Uterus (tissue), 4 donors: ENCODE results near the gene DMD. TPM values are rescaled to one million over a fixed set of nuclear protein-coding genes. Genes with fewer than 3 reads are reported as not detected.

Experiments used
- DNase-seq, 2 donors: peaks; one replicate each; pipeline ENCODE4 v3.0.0-alpha.2; 2019 to 2020
- H3K27ac ChIP-seq, 2 donors: fragments of 200-600 bp; sonication (generic); 1 replicate in 1 of 2; 2 replicates in 1 of 2; pipeline ENCODE4 v1.5.1; 2016 to 2018
- H3K27me3 ChIP-seq, 2 donors: fragments of 200-600 bp; sonication (generic); one replicate each; pipeline ENCODE4 v1.5.1; 2018 to 2019; ENCODE audit warnings: control low read depth in 1 of 2
- H3K36me3 ChIP-seq, 2 donors: fragments of 200-600 bp; sonication (generic); one replicate each; pipeline ENCODE4 v1.5.1; 2019; ENCODE audit warnings: control low read depth in 1 of 2
- H3K4me1 ChIP-seq, 2 donors: fragments of 200-600 bp; sonication (generic); one replicate each; pipeline ENCODE4 v1.5.1; 2018 to 2019; ENCODE audit warnings: control low read depth in 1 of 2
- H3K4me3 ChIP-seq, 2 donors: fragments of 200-600 bp; sonication (generic); 1 replicate in 1 of 2; 2 replicates in 1 of 2; pipeline ENCODE4 v1.5.1; 2018 to 2019; ENCODE audit warnings: mild to moderate bottlenecking in 1 of 2
- H3K9me3 ChIP-seq, 2 donors: fragments of 200-600 bp; sonication (generic); one replicate each; pipeline ENCODE4 v1.5.1; 2019; ENCODE audit warnings: control low read depth in 1 of 2
- CTCF ChIP-seq, 4 experiments: fragments of 200-600 bp in 2 of 4; fragments of 450-650 bp in 2 of 4; sonication (generic) in 2 of 4; IDR thresholded peaks; one replicate each; pipeline ENCODE4 v1.5.1; 2016 to 2019; ENCODE audit warnings: antibody characterized with exemption in 4 of 4, mild to moderate bottlenecking in 2 of 4, moderate library complexity in 1 of 4
- POLR2A ChIP-seq, 2 donors: fragments of 450-650 bp; IDR thresholded peaks; one replicate each; pipeline ENCODE4 v1.6.1; 2016; ENCODE audit warnings: antibody characterized with exemption in 2 of 2, mild to moderate bottlenecking in 1 of 2, moderate library complexity in 1 of 2
- intact Hi-C: fragments of 100-400 bp; cut with DNase I; formaldehyde crosslinking; loops from one replicate; pipeline ENCODE4 v1.15.1; 2023; ENCODE audit warnings: low total_unique reads
- total RNA-seq, 4 donors: library from RNA; depleted of rRNA in 3 of 4; stranded (reverse); fragments of >200 nt in 3 of 4; gene quantifications; one replicate each; pipeline versions ENCODE4 v1.1.0 to v1.2.4, GENCODE V29; 2014 to 2023
- donor health status: DM: yes; HTN: yes; CAD: no.

DMD gene
- total RNA-seq, 4 donors from 2014 or later, result 73.8 to 147 (median 97.8) TPM

GRCh38 chrX:32448945-32449344 is 762.4 kb downstream of the DMD start:
- H3K27ac ChIP-seq, result no peak overlapping the region
- no peaks in the 10 kb centered on the region for H3K9me3 ChIP-seq
- no peak for TF ChIP-seq POLR2A (IDR thresholded peaks at IDR 0.05)
- no peak for TF ChIP-seq CTCF (IDR thresholded peaks at IDR 0.05)
- no peak overlapping the region for H3K4me3 ChIP-seq
- DNase-seq, result no peak
- intact Hi-C loops, result no loop called here
- H3K27me3 ChIP-seq, result no peaks in the 10 kb centered on the region
- no peaks in the 10 kb centered on the region for H3K4me1 ChIP-seq
- H3K36me3 ChIP-seq, result no peaks in the 10 kb centered on the region

- Histone ChIP-seq H3K27ac (no peak overlapping the region), H3K9me3 (no peaks in the 10 kb centered on the region), H3K36me3 (no peaks in the 10 kb centered on the region), H3K27me3 (no peaks in the 10 kb centered on the region), H3K4me1 (no peaks in the 10 kb centered on the region), H3K4me3 (no peak overlapping the region)
- DNase-seq, result no peak
- intact Hi-C loops, result no loop called here
- TF ChIP-seq CTCF (IDR thresholded peaks at IDR 0.05) (no peak), POLR2A (IDR thresholded peaks at IDR 0.05) (no peak)
Observed at GRCh38 chrX:32448320-32448719, 763.0 kb downstream of the DMD start.

GRCh38 chrX:32447640-32448039 is 763.7 kb downstream of the DMD start:
- DNase-seq, result no peak
- H3K27ac ChIP-seq, result no peak overlapping the region
- TF ChIP-seq CTCF (IDR thresholded peaks at IDR 0.05), result no peak
- no peak for TF ChIP-seq POLR2A (IDR thresholded peaks at IDR 0.05)
- H3K36me3 ChIP-seq, result no peaks in the 10 kb centered on the region
- no peaks in the 10 kb centered on the region for H3K4me1 ChIP-seq
- intact Hi-C loops, result no loop called here
- H3K9me3 ChIP-seq, result no peaks in the 10 kb centered on the region
- H3K27me3 ChIP-seq, result no peaks in the 10 kb centered on the region
- no peak overlapping the region for H3K4me3 ChIP-seq

GRCh38 chrX:32443841-32444240 is 767.5 kb downstream of the DMD start:
- intact Hi-C loops, result no loop called here
- Histone ChIP-seq H3K27ac (no peak overlapping the region), H3K4me1 (no peaks in the 10 kb centered on the region), H3K9me3 (no peaks in the 10 kb centered on the region), H3K4me3 (no peak overlapping the region), H3K36me3 (no peaks in the 10 kb centered on the region), H3K27me3 (no peaks in the 10 kb centered on the region)
- DNase-seq, result no peak
- no peak for TF ChIP-seq POLR2A (IDR thresholded peaks at IDR 0.05)
- no peak for TF ChIP-seq CTCF (IDR thresholded peaks at IDR 0.05)

GRCh38 chrX:32421266-32421665 is 790.1 kb downstream of the DMD start:
- TF ChIP-seq POLR2A (IDR thresholded peaks at IDR 0.05) (no peak), CTCF (IDR thresholded peaks at IDR 0.05) (no peak)
- no peaks in the 10 kb centered on the region for H3K9me3 ChIP-seq
- intact Hi-C loops, result no loop called here
- no peak for DNase-seq
- H3K27ac ChIP-seq, result no peak overlapping the region
- H3K4me3 ChIP-seq, result no peak overlapping the region
- H3K4me1 ChIP-seq, result no peaks in the 10 kb centered on the region
- no peaks in the 10 kb centered on the region for H3K36me3 ChIP-seq
- H3K27me3 ChIP-seq, result no peaks in the 10 kb centered on the region
